ENCODE results near the gene TLE5.

DNA sequence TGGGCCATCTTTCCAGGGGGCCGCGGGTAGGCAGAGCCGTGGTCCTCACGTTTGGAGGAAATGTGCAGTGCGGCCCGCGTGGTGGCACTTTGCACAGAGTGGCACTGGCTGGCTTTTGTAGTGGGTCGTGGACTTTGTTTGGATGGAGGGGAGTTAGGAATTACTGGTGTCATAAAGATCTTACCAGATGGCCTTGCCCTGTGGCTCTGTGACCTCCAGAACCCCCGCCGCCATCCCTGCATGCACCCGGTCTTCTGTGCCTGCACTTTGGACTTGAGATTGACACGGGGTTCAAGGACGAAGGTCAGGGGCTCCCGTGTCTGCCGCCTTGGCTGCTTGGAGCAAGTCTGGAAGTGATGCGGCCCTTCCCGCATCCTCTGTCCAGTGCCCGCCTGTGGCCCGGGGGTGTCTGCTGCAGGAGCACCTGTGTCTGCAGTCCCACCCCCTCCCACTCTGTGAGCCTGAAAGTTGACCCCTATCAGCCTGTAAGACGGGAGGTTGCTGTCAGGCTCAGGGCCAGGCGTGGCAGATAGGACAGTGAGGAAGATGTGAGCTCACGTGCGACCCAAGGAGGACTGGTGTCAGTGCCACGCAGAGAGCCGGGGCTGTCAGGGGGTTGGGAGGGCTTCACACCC is 34.1 kb upstream of the TLE5 start:
- TF ChIP-seq, protein P1, sequence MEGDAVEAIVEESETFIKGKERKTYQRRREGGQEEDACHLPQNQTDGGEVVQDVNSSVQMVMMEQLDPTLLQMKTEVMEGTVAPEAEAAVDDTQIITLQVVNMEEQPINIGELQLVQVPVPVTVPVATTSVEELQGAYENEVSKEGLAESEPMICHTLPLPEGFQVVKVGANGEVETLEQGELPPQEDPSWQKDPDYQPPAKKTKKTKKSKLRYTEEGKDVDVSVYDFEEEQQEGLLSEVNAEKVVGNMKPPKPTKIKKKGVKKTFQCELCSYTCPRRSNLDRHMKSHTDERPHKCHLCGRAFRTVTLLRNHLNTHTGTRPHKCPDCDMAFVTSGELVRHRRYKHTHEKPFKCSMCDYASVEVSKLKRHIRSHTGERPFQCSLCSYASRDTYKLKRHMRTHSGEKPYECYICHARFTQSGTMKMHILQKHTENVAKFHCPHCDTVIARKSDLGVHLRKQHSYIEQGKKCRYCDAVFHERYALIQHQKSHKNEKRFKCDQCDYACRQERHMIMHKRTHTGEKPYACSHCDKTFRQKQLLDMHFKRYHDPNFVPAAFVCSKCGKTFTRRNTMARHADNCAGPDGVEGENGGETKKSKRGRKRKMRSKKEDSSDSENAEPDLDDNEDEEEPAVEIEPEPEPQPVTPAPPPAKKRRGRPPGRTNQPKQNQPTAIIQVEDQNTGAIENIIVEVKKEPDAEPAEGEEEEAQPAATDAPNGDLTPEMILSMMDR (IDR thresholded peaks at IDR 0.05) = no peak
- no peak for TF ChIP-seq POLR2A (IDR thresholded peaks at IDR 0.05)
